GM21717 (cell line): ENCODE measurements around the gene KREMEN2.
"Not testable (repeated sequence)": the region's sequence is repeated elsewhere in the genome, so short reads cannot be mapped to it uniquely, and the experiment has no call there.

Source experiments
- ATAC-seq: cut with Tn5 transposase; IDR thresholded peaks from one replicate; pipeline ENCODE4 v1.9.1; 2021; ENCODE audit warnings: mild to moderate bottlenecking, moderate library complexity; ENCODE audit not compliant: unreplicated experiment

The KREMEN2 gene

DNA sequence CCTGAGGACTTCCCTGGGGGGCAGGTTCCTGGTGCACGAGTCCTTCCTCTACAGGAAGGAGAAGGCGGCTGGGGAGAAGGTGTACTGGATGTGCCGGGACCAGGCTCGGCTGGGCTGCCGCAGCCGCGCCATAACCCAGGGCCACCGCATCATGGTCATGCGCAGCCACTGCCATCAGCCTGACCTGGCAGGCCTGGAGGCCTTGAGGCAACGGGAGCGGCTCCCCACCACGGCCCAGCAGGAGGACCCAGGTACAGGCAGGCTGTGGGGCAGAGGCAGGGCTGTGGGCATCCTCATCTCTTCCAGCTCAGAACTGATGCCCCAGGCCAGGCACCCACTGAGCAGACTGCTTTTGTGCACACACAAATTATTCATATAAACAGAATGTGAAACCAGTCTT lies 25.9 kb upstream of the KREMEN2 start:
- no peak for ATAC-seq

DNA sequence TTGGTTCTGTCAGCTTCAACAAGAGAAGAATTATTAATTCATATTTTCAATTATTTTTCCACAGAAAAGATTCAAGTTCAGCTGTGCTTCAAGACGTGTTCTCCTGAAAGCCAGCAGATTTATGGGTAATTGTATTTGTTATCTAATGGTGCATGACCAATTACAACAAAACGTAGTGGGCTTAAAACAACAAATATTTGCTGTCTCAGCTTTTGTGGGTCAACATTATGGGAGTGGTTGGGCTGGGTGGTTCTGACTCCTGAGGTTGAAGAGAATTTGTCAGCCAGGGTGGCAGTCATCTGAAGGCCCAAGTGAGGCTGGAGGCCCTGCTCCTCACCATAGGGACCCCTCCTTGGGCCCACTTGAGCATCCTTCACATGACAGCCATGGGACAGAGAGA lies 24.1 kb upstream of the KREMEN2 start:
- ATAC-seq: no peak

DNA sequence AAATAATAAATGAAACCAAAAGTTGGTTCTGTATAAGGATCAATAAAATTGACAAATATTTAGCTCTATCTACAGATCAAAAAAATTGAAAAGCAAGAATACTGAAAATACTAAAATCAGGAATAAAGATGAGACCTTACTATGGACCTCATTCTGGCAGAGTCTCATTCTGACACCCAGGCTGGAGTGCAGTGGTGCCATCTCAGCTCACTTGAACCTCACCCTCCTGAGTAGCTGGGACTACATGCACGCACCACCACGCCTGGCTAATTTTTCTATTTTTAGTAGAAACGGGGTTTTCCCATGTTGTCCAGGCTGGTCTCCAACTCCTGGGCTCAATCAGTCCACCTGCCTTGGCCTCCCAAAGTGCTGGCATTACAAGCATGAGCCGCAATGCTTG lies 22.0 kb upstream of the KREMEN2 start:
- ATAC-seq: no peak

DNA sequence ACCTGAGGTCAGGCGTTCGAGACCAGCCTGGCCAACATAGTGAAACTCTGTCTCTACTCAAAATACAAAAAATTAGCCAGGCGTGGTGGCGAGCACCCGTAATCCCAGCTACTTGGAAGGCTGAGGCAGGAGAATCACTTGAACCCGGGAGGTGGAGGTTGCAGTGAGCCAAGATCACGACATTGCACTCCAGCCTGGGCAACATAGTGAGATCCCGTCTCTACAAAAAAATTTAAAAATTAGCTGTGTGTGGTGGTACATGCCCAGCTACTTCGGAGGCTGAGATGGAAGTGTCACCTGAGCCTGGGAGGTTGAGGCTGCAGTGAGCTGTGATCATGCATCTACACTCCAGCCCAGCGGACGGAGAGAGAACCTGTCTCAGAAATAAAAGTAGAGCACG lies 20.4 kb upstream of the KREMEN2 start:
- ATAC-seq: not testable (repeated sequence)

DNA sequence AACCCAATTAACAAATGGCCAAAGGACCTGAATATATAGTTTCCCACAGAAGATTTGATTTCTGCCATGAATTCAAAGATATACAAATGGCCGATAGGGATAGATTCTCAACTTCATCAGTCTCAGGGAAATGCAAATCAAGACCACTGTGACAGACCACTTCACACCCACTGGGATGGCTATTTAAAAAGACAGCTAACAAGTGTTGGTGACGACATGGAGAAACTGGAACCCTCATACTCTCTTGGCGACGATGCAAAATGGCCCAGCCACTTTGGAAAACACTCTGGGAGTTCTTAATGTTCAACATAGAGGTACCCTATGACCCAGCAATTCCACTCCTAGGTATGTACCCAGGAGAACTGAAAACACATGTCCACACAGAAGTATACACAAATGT lies 17.4 kb upstream of the KREMEN2 start:
- no peak for ATAC-seq

DNA sequence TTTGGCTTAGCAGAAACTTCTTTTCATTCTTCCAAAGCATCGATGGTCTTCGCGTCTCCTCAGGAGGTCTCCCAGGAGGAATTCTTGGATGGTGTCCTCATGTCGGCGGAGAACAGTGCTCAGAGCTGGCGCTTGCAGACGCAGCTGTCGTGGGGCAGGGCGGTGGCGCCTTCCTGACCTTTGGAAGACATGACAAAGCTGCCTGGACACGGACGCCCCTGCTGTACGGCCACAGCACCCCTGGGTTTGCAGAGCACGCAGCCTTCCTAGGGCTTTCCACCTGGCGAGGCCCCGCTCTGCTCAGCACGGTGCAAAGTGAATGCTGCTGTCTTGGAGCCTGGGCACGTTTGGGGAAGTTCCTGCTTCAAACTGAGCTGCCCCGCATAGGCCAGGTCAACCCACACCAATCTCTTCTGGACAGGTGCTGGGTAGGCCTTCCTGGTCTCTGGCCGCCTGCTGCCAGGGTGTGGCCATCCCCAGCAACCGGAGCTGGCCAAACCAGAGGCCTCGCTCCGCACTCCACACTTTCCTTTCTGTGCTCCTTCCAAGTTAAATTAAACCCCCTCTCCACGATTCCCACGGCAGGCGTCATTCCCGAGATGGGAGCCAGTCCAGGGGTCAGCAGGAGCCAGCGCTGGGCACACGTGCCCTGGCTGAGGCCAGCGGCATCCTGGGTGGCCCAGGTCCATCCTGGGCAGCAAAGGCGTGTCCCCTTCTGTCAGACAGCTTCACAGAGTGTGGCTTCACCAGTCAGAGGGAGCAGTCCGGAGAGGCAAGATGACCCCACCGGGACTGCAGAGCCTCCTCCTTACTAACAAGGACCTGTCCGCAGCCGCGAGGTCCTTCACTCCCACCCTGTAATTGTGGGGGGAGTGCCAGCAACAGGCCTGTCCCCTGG lies 15.0 kb upstream of the KREMEN2 start:
- no peak for ATAC-seq

DNA sequence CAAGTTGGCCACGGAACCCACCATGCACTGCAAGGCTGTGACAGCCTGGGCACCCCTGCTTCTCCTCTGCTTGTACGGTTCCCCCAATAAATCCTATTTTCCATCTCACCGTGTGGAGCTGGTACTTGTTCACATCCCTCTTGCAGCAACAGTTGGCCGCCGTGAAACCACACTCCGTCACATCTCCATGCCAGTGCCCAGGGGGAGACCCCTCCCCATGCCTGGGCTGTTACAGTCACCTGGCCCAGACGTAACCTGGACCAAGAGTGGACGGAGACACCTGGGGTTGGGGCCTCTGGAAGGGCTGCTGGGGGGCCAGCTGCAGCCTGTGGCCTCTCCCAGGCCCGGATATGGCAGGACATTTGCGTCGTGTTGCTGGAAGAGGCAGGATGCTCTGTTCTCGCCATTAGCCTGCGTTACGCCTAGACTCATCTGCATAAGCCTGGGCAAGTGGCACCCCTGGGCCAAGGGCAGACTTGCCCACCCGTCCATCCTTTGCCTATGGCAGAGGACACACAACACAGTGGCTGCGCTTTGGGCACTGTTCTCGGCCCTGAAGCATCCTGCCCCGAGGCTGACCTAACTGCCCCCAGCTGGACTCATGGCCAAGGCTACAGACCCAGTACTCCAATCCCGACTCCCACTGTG lies 14.2 kb upstream of the KREMEN2 start:
- no peak for ATAC-seq

DNA sequence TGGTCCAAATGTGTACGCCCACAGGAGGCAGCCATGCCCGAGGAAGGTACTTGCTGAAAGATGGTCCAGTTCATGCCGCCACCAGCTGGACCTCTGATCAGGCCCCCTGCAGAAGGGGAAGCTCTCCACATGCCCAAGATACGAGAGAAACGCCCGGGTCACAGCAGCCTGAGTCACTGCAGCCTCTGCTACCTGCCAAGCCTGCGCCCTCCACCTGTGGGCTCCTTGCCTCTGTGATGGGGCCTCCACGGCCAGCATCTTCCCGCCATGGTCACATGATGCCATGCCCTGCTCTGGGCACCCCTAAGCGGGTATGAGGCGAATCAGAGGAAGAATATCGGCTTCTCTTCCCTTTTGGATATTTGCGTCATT lies 13.7 kb upstream of the KREMEN2 start:
- ATAC-seq: no peak

DNA sequence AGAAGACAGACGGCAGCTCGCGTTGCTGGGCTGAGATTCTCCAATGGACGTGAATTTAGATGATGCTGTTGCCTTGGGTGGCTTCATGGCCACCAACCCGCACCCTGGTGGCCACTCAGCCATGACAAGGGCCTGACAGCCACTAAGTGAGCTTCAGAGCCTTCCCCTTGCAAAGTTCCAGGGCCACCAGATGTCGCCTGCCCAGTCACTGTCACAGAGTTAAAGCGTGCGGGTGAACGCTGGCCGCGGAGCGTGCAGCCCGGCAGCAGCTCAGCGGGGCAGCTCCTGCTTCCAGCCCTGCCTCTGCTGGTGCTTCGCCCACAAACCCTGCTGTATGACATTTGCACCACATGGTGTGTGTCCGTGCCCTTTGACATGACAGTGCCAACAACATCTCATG lies 13.3 kb upstream of the KREMEN2 start:
- ATAC-seq: no peak

DNA sequence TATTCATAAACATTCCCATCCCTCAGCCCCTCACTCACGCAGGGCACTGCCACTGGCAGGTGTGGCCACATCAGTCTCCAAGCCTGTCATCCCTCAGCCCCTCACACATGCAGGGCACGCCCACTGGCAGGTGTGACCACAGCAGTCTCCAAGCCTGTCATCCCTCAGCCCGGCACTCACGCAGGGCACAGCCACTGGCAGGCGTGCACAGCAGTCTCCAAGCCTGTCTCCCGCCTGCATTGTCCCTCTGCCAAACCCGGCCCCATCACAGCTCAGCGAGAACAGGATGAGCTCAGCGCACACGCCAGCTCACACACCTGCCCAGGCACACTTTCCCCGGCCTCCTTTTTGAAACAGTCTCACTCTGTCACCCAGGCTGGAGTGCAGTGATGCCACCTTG lies 11.4 kb upstream of the KREMEN2 start:
- ATAC-seq: no peak

DNA sequence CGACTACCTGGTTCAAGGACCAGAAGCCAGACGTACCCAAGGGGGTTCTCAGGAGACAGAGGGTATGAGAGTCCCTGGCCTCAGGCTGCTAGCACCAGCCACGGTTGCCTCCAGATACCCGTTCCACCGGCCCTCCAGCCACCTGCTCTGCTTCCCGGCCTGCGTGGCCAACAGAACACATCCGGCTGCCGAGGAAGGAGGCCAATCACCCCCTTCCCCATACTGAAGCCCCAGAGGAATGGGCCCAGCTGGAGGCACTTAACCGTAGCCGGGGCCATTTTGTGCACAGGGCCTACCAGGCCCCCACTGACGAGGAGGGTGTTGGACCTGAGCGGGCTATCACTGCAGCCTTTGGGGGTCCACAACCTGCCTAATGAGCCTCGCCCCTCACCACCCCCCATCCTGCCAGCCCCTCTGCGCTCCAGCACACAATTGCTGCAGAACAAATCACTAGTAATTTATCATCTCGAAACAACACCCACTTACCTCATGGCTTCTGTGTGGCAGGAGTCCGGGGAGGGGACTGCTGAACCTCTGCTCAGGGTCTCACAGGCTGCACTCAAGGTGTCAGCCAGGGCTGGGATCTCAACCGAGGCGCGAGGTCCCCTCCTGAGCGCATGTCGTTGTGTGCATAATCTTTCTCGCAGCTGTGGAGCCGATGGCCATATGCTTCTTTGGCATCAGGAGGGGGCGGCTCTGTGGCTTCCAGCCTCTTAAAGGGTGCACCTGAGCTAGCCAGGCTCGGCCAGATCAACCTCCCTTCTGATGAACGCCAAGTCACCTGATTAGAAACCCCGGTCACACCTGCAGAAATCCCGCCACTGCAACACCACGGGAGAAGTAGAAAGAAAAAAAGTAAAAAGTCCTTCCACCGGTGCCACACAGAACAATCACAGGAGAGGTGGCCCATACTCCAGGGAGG lies 10.1 kb upstream of the KREMEN2 start:
- no peak for ATAC-seq

DNA sequence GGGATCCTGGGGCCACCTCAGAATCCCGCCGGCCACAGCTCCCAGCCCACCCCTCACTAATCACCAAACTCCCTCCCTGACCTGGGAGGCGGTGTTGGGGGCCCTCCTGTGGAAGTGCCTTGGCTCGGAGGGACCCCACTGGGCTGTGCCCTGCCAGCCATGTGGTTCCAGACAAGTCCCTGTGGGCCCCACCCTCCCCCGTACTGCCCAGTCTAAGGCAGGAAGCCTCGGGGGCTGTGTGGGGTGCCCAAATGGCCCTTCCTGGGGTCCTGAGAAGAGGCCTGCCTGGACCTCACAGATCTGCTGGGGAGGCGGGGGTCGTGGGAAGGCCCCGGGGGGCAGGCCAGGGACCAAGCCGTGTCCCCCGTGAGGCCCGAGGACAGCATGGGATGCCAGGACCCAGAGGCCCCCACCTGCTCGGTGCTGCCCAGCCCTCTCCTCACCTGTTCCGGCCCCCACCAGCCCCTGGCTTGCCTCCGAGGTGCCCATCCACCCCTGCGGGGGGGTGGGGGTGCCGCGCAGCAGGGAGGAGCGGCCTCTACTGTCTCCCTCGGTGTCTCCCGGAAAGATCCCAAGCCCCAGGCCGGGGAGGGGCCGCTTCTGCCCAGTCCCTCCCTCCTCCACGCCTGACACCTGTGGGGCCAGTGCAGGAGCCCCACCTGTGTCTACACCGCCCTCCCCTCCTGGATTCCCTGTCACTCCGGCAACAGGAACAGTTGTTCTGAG lies 9.3 kb upstream of the KREMEN2 start:
- ATAC-seq: no peak

DNA sequence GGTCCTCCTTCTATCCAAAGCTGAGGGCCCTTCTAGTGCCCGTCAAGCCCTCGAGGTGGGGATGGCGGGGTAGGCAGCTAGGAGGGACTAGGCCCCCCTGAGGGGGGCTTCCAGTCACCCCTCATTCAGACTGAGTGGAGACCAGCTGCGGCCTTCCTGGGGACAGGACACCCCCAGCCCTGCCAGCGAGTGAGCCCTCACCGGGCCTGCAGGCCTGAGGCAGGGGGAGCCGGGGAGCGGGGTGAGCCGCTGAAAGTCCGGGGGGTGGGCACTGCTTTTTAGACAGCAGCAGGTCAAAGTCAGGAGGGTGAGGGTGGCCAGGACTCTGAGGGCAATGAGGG lies 8.7 kb upstream of the KREMEN2 start:
- ATAC-seq: no peak

DNA sequence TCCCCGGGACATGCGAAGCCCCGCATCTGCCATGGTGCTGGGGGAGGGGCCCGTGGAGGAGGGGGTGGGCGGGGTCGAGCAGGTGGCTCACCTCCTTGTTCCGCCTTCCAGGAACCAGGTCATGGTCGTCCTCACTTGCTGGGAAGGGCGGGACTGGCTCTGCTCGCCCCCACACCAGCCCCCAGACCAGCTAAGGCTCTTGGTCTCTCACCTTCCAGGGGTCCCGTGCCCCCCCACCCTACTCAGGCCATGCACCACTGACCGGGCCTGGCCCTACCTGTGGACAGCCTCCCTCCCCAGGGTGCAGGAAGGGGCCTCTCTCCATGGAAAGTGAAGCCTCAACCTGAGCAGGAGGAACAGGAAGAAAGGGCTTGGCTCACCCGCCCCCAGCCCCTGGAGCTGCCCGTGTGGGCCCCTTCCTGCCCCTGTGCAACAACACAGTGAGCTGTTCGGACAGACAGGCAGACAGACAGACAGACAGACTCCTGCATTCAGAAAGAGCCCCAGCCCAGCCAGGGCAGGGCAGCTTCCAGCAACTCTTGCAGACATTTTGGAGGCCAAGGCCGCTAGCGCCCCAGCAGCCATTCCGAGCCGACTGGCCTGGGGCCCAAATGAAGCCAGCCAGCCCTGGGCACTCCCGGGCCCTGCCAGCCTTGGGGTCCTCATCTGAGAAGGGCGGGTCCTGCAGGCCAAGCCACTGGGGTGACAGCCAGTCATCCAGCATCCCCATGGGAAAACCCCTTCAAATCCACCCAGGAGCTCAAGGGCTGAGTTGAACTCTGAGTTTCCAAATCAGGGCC lies 8.1 kb upstream of the KREMEN2 start:
- no peak for ATAC-seq

DNA sequence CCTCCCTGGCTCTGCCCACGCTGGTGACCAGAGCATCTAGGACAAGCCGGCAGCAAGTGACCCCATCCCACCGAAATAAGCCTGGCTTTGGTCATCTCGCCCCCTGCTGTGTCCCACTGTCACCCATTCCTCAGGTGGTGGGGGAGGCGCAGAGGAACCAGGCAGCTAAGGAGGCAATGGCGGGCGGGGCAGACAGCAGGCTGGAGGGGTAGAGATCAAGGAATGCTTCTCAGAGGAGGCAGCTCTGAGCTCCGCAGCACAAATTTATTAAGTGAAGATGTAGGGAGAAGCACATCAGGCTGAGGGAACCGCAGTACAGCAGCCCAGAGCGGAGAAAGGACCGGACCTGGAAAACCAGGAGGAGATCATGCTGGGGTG lies 7.5 kb upstream of the KREMEN2 start:
- no peak for ATAC-seq

DNA sequence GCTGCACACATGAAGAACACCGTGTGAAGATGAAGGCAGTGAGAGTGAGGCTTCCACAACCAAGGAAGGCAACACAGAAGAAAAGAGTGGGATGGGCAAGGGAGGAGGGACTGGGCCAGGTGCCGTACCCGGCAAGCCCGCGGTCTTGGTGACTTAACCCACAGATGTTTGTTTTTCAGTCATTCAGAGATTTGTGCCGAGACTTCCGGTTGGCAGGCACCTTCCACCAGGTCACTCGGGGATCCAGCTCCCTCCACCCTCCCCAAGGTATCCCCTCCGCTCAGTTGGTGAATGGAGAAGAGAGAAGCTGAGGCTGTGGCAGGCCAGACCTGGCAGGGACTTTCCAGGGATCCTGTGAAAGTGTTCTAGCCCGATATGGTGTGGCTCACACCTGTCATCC lies 4.9 kb upstream of the KREMEN2 start:
- ATAC-seq: no peak

DNA sequence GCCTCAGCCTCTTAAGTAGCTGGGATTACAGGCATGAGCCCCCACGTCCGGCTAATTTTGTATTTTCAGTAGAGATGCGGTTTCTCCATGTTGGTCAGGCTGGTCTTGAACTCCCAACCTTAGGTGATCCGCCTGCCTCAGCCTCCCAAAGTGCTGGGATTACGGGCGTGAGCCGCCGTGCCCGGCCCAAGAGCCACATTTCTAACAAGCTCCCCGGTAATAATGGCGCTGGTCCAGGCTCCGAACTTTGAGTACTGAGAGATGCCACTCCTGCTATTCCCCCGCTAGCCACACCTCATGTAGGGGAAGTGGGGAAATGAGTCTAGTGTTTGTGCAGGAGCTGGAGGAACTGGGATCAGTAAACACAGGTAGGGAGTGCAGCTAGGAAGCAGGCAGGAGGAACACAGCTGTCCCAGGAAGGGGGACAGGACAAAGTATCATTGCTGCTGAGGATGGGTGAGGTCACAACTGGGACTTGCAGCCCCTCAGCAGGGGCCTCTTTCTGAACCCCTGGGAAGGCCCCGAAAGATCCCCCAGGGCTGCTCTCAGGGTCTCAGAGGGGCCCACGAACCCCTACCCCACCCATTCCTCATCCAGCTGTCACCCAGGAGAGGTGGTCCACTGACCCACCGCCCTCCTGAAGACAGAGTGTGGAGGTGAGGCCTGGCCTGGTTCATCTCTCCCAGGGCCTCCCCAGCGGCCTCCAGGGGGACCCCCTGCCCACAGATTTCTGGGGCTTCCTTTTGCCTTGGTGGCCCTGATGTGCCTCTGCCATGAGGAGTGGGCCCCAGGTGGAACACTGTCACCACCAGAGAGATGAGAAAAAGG lies 3.7 kb upstream of the KREMEN2 start:
- no peak for ATAC-seq

DNA sequence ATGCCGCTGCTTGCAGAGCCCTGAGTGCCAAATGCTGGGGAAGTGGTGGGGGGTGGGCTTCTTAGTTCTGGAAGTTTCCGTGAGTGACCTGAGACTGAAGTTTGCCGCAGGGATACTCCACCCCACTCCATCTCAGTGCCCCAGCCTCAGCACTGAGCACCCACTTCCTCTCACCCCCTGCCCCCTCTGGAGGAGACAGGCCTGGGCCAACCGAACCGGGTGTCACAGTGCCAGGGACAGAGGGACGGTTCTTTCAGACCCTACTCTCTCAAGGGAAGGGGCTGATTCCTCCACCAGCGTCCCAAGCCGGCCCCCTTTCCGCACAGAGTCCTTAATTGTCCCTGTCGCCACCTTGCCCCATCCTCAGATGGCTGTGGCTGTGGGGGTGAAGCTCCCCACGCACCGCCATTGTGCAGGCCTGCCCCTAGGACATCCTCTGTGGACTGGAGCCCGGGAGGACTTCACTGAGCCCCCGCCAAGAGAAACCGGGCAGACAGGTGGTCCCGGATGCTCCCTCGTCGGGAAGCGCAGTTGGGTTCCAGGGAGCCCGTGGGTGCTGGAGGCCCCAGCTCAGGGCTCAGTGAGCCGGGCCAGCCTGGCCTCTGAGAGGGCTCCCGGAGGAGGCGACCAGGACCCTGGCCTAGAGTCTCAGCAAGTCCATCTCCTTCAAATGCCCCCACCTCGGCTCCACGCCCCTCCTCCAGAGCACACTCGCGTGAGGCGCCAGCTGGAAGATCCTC lies 1.6 kb upstream of the KREMEN2 start:
- no peak for ATAC-seq
